Measurements from ENCODE around the gene TLE2.
A peak's percentile ranks its signal among the peaks of the same experiment; 100 is the strongest.

The TLE2 gene

GRCh38 chr19:3029065-3029923 lies at the start of gene TLE2:
TLE2 (minus strand) TSS chr19:3029280; CDS start chr19:3028904, 376 bp downstream.
- DNase-seq: no peak

DNA sequence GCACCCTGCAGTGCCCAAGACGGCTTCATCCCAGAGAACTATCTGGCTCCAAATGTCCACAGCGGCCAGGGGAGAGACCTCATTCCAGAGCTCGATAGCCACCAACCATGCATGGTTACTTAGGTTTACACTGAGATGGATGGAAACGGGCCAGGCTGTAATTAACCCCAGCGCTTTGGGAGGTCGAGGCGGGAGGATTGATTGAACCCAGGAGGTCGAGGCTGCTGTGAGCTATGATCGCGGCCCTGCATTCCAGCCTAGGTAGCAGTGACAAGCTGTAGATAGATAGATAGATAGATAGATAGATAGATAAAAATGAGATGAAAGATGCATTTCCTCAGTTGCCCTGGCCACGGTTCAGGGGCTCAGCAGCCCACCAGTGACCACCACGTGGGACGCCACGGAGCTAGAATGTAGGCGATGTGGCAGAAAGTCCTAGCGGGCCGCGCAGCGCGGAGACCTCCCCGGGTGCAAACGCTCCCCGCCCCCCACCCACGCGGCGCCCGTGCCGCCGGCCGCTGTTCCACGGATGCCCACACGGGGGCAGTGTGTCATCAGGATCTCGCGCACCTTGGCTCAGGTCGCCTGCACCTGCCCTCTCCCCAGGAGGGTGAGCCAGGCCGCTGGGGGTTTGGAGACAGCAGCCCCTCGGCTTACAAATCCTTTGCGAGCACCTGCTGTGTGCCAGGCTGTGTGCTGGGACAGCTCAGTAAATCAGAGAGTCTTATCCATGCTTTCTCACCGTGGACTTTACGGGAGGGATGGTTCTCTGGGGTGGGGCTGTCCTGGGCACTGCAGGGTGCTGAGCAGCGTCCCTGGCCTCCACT lies 46.7 kb upstream of the TLE2 start:
- peak; percentile 67 to 79 for DNase-seq

- DNase-seq: no peak
Observed at GRCh38 chr19:3073931-3074595, 45.0 kb upstream of the TLE2 start.

GRCh38 chr19:3073159-3073563 lies 44.1 kb upstream of the TLE2 start:
- DNase-seq: no peak

DNA sequence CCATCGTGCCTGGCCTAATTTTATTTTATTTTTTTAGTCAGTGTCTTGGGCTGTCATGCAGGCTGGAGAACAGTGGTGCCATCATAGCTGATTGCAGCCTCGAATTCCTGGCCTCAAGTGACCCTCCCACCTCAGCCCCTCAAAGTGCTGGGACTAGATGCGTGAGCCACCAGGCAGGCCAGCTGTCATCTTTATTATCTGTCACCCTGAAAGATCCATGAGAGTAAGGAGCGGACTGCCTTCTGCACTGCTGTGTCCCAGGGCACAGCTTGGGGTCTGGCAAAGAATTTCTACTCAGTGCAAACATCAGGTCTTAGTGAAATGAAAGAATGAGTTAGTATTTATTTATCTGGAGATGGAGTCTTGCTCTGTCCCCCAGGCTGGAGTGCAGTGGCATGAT lies 42.7 kb upstream of the TLE2 start:
- DNase-seq: no peak

GRCh38 chr19:3068071-3068470 lies 39.0 kb upstream of the TLE2 start:
- DNase-seq: no peak

- no peak for DNase-seq
Observed at GRCh38 chr19:3067563-3067962, 38.5 kb upstream of the TLE2 start.

DNA sequence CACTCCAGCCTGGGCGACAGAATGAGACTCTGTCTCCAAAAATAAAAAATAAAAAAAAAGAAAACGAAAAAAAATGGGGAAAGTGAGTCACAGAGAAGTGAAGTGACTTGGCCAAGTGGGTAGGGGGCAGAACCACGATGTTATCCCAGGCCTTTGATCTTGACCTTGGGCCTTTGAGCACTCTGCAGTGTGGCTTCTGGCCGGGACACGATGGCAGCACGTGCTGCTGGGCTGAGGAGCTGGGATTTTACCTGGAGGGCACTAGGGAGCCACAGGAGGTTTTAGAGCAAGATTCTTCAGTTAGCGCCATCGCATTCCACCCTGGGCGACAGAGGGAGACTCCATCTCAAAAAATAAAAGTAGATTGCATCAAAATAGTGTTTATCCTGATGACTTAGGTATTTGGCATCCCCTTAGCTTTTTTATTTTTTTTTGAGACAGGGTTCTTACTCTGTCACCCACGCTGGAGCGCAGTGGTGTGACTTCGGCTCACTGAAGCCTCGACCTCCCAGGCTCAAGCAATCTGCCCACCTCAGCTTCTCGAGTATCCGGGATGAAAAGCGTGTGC lies 37.5 kb upstream of the TLE2 start:
- DNase-seq: no peak

DNA sequence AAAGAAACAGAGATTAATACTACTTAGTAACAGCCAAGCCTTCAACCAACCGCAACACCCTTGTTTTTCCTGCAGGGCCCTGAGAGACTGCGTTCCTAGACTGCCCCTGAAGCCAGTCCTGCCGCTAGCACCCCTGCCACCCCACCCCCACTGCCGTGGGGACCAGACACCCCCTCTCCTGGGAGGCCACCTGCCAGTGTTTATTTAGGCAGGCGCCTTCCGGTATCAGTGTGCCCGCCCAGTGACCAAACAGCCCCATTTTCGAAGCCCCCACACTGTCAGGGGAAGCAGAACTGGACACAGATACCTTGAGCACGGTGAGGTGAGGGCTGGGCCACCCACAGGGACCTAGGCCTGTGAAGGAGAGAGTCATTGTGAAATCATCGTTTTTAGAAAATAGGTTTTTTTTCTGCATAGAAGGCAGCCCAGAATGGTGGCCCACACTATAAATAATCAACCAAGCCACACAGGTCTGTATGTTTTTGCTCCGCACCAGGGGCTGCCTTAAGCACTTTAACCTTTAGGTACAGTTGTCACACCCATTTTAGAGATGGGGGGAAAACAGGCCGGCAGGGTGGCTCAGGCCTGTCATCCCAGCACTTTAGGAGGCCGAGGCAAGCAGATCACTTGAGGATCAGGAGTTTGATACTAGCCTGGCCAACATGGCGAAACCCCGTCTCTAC lies 36.7 kb upstream of the TLE2 start:
- DNase-seq: peak in 1 of 2 donors; percentile 46

GRCh38 chr19:3064011-3064330 lies 34.9 kb upstream of the TLE2 start:
- no peak for DNase-seq

- DNase-seq: peak; percentile 74 to 87
Observed at GRCh38 chr19:3062165-3063105, 33.4 kb upstream of the TLE2 start, which contains the start of gene TLE5. TLE5 (minus strand) TSS chr19:3062495; CDS start chr19:3062200, 295 bp downstream.

DNA sequence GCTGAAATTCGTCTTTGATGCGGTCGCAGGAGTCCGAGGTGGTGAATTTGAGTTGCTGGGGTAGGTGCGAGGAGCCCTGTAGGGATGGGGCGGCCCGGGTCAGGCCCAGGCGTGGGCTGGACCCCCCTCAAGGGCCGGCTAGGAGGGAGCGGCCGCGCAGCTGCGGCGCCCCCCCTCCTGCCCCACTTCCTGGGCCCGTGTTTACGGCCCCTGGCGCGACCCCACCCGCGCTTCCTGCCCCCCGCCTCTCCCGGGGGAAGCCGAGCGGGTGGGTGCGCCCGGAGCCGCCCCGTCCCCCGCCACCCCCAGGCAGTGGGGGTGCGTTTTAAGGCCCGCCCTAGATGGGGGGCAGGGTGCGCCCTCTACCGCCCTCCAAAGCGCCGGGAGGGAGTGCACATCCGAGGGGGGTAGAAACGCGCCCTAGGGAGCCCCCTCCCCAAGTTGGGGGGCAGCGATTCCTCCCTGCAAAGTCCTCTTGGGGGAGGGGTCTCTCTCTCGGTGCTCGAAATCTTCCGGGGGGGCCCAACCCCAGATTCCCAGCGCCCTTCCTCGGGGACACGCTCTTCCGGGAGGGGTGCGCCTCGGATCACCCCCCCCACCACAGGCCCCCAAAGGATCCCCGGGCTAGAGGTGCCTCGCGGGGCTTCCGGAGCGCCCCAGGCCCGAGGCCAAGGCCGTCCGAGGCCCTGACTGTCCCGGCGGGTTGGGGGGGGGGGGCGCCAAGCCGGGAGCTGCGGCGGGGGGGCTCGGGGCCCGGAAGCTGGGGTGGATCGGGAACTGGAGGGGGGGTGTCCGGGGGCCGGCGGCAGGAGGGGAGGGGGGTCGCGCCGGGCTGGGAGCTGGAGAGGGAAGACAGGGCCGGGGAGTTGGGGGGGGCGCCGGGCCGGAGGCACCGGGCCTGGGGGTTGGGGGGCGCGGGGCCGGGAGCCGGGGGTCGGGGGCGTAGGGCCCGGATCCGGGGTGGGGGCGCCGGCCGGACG lies 32.4 kb upstream of the TLE2 start:
- DNase-seq: peak; percentile 80 to 86

DNA sequence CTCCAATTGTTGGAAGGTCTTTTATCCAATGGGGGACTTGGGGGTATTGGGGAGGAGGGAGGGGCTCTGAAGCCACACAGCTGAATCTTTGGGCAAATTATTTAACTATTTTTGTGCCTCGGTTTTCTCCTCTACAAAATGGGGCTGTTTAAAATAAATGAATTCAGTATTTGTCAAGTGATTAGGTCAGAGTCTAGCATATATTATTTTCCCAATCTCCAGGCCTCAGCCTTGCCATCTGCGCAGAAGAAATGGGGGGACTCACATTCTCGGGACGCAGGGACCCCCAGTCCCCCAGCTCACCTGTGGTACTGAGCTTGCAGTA lies 31.7 kb upstream of the TLE2 start:
- no peak for DNase-seq

DNA sequence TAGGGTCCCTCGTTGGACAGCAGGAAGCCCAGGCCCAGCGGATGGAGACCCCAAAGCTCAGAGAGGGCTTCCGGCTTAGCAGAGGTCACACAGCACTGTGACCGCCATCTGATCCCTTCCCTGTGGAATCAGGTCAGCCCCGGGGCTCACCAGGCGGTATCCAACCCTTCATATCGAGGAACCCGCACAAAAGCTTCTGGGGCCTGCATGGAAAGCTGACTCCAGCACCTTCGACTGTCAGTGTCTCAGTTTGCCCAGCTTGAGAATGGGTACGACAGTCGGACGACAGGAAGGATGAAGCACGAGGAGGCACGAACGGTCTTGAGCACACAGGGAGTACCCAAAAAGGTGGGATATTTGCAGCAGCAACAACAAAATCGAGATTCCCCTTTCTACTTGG lies 30.6 kb upstream of the TLE2 start:
- DNase-seq: no peak

DNA sequence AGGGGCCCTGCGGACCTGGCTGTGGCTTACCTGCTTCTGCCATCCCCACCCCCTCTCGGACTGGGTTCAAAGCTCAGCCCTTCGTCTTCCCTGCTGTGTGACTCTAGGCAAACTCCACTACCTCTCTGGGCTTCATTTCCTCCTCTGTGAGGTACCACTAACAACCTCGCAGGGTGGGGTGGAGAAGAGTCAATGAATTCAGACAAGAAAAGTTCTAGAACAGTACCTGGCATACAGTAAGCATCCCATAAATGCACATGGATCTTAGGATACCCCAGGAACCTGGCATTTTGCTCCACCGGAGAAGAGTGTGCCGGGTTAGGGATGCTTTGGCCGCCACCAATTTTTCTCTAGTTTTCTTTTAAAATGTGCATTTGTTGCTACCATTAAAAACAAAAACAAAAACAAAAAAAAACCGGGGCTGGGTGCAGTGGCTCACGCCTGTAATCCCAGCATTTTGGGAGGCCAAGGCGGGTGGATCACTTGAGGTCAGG lies 29.8 kb upstream of the TLE2 start:
- no peak for DNase-seq

DNA sequence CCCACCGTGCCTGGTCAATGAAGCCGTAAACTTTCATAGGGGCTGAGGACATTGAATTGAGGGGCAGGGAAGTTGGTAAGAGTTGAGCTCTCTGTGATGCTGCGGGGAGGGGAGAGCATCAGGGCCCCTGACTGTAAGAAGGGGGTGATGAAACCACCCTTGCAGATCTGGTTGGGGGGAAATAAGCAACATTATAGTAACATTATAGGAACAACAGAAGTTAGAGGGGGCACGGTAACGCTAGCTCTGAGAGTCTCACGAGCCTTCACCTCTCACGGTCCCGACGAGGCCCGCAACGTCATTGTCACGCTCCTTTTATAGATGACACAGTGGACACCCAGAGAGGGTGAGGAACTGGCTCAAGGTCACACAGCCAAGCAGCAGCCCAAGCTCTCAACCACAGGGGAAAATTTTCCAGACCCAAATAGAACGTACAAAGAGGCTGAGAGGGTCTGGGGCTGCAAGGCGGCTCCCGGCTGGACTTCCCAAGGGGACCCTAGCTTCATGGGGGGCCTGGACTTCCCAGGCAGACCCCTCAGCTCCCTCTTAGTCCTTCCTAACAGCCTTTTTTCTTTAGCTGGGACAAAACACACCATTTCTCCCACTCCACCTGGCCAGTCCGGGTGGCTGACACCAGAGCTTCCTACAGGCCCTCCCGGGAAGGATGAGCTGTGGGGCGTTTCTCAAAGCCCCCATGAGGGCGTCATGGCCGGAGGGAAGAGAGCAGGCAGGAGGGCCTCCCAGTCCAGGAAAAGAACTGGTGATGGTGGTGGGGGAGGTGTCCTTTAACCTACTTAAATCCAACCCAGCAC lies 29.1 kb upstream of the TLE2 start:
- no peak for DNase-seq

DNA sequence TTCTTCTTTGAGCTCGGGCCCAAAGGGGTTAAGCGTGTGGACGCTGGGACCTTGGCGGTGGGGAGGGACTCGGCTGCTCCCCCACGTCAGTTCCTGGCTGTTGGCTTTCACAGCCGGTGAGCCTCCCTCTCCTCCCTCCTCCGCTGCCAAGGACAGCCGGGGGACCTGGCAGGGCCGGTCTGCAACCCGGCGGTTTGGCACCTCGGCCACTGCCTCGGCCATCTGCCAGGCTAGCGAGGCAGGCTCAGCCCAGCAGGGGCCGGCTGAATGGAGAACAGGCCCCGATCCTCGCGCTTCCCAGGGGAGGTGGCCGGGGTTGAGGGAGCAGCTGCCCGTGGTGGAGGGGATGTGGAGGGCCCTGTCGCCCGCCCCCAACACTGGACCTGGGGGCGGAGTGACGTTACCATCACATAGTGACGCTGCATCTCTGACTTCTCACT lies 28.2 kb upstream of the TLE2 start:
- no peak for DNase-seq

- no peak for DNase-seq
Observed at GRCh38 chr19:3056417-3057088, 27.5 kb upstream of the TLE2 start.

Data from CD4-positive, alpha-beta T cell treated with Interferon alpha-2 for 1 hour (primary cell).